GM19397 (cell line): ENCODE data around the gene FAM98B.
"Not testable (repeated sequence)": the region's sequence is repeated elsewhere in the genome, so short reads cannot be mapped to it uniquely, and the experiment has no call there.

Source experiments
- ATAC-seq: cut with Tn5 transposase; IDR thresholded peaks from one replicate; pipeline ENCODE4 v1.9.1; 2021; ENCODE audit warnings: mild to moderate bottlenecking, moderate library complexity; ENCODE audit not compliant: unreplicated experiment

FAM98B gene

GRCh38 chr15:38453971-38454695, at the start of gene FAM98B:
TSS of gene FAM98B (plus strand) at chr15:38454127. CDS start at chr15:38454162, 35 bp downstream.
- peak; percentile 92 for ATAC-seq

GRCh38 chr15:38406436-38406835, 47.5 kb upstream of the FAM98B start:
- ATAC-seq, result no peak

DNA sequence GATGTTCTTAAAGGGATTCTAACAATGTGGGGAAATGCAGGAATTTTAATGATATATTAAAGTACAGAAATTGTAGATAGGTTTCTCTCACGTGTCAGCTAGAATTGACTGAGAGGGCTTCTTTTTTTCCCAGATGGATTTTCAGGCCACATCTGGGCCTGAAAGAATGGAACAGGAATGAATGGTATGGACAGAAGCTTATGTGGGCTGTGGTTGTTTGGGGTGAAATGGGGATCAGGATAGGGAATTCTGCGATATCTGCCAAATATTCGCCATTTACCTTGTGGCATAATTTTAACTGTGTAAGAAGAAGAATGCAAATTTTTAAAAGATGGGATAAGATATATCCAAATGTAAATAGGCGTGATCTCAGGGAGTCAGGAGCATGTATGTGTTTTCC, 45.4 kb upstream of the FAM98B start:
- ATAC-seq, result no peak

DNA sequence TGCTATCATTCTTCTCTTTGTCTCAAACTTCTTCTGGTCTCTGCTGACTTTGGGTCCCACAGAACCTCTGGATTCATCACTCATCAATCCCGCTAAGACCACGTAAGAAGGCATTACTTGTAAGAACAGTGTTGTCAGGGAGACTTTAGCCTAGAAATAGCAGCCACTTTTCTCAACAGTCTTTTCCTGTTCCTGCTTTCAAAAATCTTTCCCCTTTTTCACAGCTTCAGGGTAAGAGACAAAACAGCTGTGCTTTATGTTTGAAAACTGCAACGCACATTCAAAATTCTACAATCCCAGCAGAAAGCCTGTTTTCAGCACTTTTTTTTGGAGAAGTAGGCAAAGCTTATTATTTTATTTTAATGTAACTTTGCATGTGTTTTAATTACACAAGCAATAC, 42.0 kb upstream of the FAM98B start:
- no peak for ATAC-seq

GRCh38 chr15:38412466-38412865, 41.5 kb upstream of the FAM98B start:
- ATAC-seq, result no peak

DNA sequence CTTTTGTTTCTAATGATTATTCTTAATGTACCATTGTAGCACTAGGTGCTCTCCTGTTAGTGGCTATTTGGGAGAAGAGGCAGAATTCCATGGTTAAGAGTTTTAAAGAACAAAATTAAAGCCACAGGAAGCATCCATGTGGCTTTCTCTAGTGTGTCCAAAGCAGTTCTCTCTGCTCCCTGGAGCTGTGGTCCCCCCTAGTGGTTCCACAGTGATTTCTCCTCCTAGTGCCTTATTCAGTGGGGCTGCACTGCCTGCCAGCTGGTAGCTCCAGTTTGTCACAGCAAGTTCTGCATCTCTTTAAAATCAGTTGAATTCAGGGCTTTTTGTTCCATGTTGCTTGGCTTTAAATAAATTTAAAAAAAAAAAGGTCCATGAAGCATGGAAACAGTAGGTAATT, 39.6 kb upstream of the FAM98B start:
- no peak for ATAC-seq

DNA sequence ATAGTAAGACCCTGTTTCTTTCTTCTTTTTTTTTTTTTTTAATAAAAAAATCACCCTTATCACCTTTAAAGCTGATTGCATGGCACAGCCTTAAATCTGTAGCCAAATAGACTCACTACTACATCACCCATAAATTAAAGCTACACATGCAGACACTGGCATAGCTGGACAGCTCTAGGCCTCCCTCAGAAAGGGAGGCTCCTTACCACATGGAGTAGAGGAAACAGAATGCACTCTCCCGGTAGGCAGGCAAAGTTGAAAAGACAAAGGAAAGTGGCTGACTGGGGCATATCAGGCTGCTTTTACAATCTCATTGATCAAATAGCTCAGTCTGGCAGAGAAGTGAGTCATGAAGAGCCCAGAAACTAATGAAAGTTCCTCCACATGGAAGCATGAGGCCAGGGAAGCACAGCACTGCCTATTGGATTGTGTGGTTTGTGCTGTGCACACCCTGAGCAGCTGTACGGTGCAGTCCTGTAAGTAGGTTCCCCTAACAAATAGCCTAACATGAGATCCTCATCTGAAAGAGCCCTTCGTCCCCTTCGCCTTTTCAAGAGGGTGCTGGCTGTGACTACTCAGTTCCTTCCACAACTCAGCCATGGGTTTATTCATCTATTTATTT, 32.7 kb upstream of the FAM98B start:
- ATAC-seq, result no peak

- peak; percentile 60 for ATAC-seq
Measured at GRCh38 chr15:38424101-38424552, 29.8 kb upstream of the FAM98B start.

DNA sequence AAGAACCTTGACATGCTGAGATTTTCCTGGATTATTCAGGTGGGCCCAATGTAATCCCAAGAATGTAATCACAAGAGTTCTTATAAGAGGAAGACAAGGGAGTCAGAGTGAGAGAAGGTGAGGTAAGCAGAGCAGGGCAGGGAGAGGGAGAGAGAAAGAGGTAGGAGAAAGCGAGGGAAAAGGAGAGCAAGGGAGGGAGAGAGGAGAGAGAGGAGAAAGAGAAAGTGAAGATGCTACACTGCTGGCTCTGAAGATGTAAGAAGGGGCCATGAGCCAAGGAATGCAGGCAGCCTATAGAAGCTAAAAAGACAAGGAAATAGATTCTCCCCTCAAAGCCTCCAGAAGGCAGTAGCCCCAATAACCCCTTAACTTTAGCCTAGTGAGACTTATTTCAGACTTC, 28.7 kb upstream of the FAM98B start:
- ATAC-seq, result no peak

- no peak for ATAC-seq
Measured at GRCh38 chr15:38427380-38427779, 26.5 kb upstream of the FAM98B start.

DNA sequence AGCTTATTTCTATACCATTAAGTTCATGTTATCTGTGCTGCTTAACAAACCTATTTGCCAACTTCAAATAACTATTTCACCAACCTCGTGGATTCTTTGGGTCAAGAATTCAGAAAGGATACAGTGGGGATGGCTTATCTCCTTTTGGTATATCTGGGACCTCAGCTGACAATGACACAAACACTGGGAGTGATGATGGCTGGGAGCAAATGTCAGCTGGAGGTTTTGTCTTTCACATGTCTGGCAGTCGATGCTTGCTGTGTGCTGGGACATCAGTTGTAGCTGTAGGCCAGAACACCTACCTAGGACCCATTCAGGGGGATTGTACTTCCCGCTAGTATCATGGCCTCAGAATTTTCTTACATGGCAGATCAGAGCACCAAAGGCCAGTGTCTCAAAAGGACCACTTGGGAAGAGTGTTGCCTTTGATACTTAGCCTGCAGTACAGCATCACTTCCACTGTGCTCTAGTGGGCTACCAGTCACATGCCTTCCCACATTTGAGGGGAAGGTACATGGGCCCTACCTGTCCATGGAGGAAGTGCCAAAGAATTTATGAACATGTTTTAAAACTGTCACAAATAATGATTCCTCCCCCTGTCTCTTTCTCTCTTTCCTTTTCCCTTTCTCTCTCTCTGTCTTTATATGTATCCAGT, 23.7 kb upstream of the FAM98B start:
- no peak for ATAC-seq

GRCh38 chr15:38436993-38437392, 16.9 kb upstream of the FAM98B start:
- no peak for ATAC-seq

GRCh38 chr15:38437603-38438002, 16.3 kb upstream of the FAM98B start:
- not testable (repeated sequence) for ATAC-seq

- no peak for ATAC-seq
Measured at GRCh38 chr15:38438031-38438986, 15.6 kb upstream of the FAM98B start.

DNA sequence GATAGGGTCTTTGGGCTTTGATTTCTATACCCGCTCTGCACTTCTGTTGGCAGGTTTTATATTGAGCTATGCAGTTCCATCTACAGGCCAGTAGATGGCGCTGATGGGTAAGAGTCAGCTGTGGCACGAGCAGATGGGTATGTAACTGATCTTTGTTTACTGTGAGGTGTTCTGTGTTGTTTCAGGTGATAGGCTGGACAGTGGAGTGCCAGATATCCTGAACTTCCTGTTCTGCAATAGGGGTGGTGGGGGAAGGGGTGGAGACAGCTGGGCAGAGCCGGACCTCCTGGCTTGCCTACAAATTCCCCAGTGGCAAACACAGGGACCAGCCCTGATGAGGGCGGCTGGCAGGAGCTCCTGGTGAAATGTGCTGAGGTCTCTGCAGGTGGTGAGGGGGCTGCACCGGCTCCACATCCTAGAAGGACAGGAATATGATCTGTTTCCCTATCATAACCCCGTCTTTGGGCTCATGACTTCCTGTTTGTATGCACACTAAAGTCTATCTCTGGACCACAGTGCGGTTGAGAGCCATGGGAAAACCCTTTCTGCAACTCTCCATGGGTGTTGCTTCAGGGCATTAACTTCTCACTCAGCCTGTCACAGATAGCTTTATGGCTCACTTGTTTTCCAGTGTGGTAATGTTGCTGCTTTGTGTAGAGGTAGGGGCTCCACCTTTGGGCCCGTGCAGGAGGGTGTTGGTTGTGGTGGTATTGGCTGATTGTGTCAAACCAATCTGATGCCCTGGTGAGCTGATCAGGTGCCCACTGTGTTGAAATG, 13.4 kb upstream of the FAM98B start:
- peak; percentile 78 for ATAC-seq

GRCh38 chr15:38441130-38441519, 12.8 kb upstream of the FAM98B start:
- ATAC-seq, result no peak

- no peak for ATAC-seq
Measured at GRCh38 chr15:38454696-38455090, 766 bp downstream of the FAM98B start.

DNA sequence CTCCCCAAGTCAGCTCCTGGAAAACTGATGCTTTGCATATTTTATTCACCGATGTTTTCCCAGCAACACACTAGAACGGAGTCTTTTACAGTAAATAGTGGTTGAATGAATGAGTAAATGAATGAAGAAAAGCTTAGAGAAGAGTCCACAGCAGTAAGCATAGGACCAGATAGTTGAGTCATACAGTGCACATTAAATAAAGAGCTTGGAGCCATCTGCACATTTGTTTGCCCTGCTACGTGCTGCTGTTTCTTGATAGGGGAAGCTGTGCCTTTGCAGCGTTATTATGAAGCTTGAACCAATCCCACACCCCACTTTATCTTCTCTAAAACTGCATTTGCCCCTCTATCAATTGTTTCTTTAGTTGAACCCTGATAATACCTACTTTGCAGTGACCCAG, 1.2 kb downstream of the FAM98B start:
- ATAC-seq, result no peak

DNA sequence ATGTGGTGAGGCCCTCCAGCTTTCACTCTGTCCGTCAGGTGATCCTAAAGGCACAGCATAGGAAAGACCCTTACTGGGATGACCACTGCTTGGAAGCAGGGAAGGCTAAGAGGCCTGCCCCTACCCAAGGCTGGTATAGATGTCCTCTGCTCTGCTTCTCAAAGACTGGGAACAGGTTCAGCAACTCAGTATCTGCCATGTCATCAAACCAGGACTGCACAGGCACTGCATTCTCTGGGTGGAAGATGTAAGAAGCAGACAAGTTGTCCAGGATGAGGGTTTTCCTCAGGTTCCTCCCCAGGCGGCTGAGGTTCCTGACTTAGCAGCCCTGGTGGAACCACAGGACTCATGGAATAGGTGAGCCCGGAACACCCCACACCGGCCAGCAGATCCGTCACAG, 4.7 kb downstream of the FAM98B start:
- no peak for ATAC-seq

- no peak for ATAC-seq
Measured at GRCh38 chr15:38459480-38459879, 5.6 kb downstream of the FAM98B start.
